Measurements from ENCODE around the gene DNM3. TPM values are rescaled to one million over a fixed set of nuclear protein-coding genes. Genes with fewer than 3 reads are reported as not detected.

The DNM3 gene
- total RNA-seq, 1 experiment from 2014 or later: 2.7 TPM

- Histone ChIP-seq H3K14ac (ENCODE audit: insufficient read depth, low read length) (no peak overlapping the region), H2AK5ac (ENCODE audit: insufficient read length, low read length) (no peak overlapping the region), H3K9me3 (ENCODE audit: control insufficient read depth, low read depth, low read length) (no peaks in the 10 kb centered on the region), H3K79me1 (ENCODE audit: insufficient read depth, low read depth, low read length, poor library complexity, severe bottlenecking) (no peaks in the 10 kb centered on the region), H2BK120ac (ENCODE audit: low read depth, low read length, poor library complexity, severe bottlenecking) (no peak overlapping the region), H3K79me2 (ENCODE audit: insufficient read depth, low read length) (no peaks in the 10 kb centered on the region), H3K18ac (ENCODE audit: insufficient read length, low read depth, low read length) (no peak overlapping the region), H2BK15ac (ENCODE audit: low read depth, low read length) (no peak overlapping the region), H2AFZ (ENCODE audit: low read length) (no peak overlapping the region), H4K8ac (replicated peaks; ENCODE audit: insufficient read length, low read depth, low read length) (no peak overlapping the region), H3K4me1 (ENCODE audit: insufficient read depth, low read length) (no peaks in the 10 kb centered on the region; the same call in 1 of the 2 replicates), H2BK12ac (ENCODE audit: insufficient read length, low read depth, low read length) (no peak overlapping the region), H3K27me3 (ENCODE audit: insufficient read depth, low read length) (no peaks in the 10 kb centered on the region), H3K23me2 (ENCODE audit: insufficient read length, low read depth, low read length, poor library complexity, severe bottlenecking) (peaks cover 2% of the 10 kb centered on the region), H2BK20ac (ENCODE audit: low read depth, low read length, poor library complexity, severe bottlenecking) (no peak overlapping the region), H3K9ac (ENCODE audit: extremely low read depth, insufficient read length, low read length) (no peak overlapping the region), H3T11ph (ENCODE audit: low read length) (no peak overlapping the region), H3K4me2 (ENCODE audit: insufficient read depth, insufficient read length, low read length) (no peak overlapping the region), H3K56ac (ENCODE audit: insufficient read length, low read depth, low read length) (no peak overlapping the region), H3K23ac (ENCODE audit: insufficient read length, low read depth, low read length) (no peak overlapping the region), H3K27ac (ENCODE audit: insufficient read length, low read depth, low read length) (no peak overlapping the region), H3K4ac (ENCODE audit: low read depth, low read length) (no peak overlapping the region), H4K91ac (ENCODE audit: insufficient read length, low read depth, low read length) (no peak overlapping the region), H2BK5ac (ENCODE audit: insufficient read length, low read length) (no peak overlapping the region), H4K5ac (ENCODE audit: insufficient read length, low read depth, low read length) (no peak overlapping the region), H4K20me1 (ENCODE audit: control insufficient read depth, insufficient read depth, insufficient read length) (no peaks in the 10 kb centered on the region)
- no peak overlapping the region for H3K27ac Mint-ChIP-seq
- no peak for DNase-seq
- no CpG with 5 or more reads among the region's 2 CpGs for WGBS (ENCODE audit: extremely low coverage, insufficient read length, low lambda C conversion rate)
- TF ChIP-seq, protein P1, sequence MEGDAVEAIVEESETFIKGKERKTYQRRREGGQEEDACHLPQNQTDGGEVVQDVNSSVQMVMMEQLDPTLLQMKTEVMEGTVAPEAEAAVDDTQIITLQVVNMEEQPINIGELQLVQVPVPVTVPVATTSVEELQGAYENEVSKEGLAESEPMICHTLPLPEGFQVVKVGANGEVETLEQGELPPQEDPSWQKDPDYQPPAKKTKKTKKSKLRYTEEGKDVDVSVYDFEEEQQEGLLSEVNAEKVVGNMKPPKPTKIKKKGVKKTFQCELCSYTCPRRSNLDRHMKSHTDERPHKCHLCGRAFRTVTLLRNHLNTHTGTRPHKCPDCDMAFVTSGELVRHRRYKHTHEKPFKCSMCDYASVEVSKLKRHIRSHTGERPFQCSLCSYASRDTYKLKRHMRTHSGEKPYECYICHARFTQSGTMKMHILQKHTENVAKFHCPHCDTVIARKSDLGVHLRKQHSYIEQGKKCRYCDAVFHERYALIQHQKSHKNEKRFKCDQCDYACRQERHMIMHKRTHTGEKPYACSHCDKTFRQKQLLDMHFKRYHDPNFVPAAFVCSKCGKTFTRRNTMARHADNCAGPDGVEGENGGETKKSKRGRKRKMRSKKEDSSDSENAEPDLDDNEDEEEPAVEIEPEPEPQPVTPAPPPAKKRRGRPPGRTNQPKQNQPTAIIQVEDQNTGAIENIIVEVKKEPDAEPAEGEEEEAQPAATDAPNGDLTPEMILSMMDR (conservative IDR thresholded peaks at IDR 0.05): no peak
- no peak overlapping the region for H3K4me3 Mint-ChIP-seq
- H3K9me3 Mint-ChIP-seq: no peaks in the 10 kb centered on the region
- peaks cover 8 to 10% of the 10 kb centered on the region in 2 experiments; a peak in 3 of 4 replicates for H3K4me1 Mint-ChIP-seq
- H3K36me3 Mint-ChIP-seq (ENCODE audit: insufficient read depth in 1 of 3, low read depth in 3 of 3): peaks cover 0 to under 1% (median 0%) of the 10 kb centered on the region in 3 experiments; a peak in 2 of 7 replicates
- no peaks in the 10 kb centered on the region for H3K27me3 Mint-ChIP-seq (ENCODE audit: low read depth)
Observed at GRCh38 chr1:172447641-172448040, 606.3 kb downstream of the DNM3 start.
